HL-60 (cell line): ENCODE measurements around the gene NFAT5.
A peak's percentile ranks its signal among the peaks of the same experiment; 100 is the strongest.

Experiments
- DNase-seq, 2 experiments: peaks; one replicate each; pipeline ENCODE4 v3.0.0-alpha.2; 2010 to 2020; ENCODE audit warnings: low read depth in 1 of 2, low spot score in 1 of 2
- H3K27ac ChIP-seq: fragments of 250-450 bp; sonication (Bioruptor Pico); replicated peaks from 2 replicates; pipeline ENCODE4 v1.5.1; 2020; ENCODE audit warnings: mild to moderate bottlenecking, moderate library complexity
- H3K27me3 ChIP-seq: fragments of 250-450 bp; sonication (Bioruptor Pico); 2 replicates; pipeline ENCODE4 v1.5.1; 2021; ENCODE audit warnings: mild to moderate bottlenecking, moderate library complexity; ENCODE audit not compliant: insufficient read depth, poor library complexity, severe bottlenecking
- H3K4me3 ChIP-seq: replicated peaks from 2 replicates; pipeline ENCODE4 v1.5.1; 2011; ENCODE audit warnings: mild to moderate bottlenecking, control low read depth, low read length; ENCODE audit not compliant: insufficient read depth
- GABPA ChIP-seq: IDR thresholded peaks from 2 replicates; pipeline ENCODE4 v1.6.1; 2012; ENCODE audit warnings: low read depth
- POLR2AphosphoS5 ChIP-seq: IDR thresholded peaks from 2 replicates; pipeline ENCODE4 v1.6.1; 2012; ENCODE audit warnings: low read depth
- SPI1 ChIP-seq: IDR thresholded peaks from 2 replicates; pipeline ENCODE4 v1.6.1; 2012; ENCODE audit warnings: low read depth, mild to moderate bottlenecking, borderline replicate concordance
- microRNA-seq: library from miRNA; unstranded; fragments of <30 nt; microRNA quantifications from one replicate; pipeline ENCODE4, GENCODE V29; 2018
- TF ChIP-seq, protein P1 (sequence below): IDR thresholded peaks from 2 replicates; pipeline ENCODE4 v1.6.1; 2012; ENCODE audit warnings: low read depth; ENCODE audit not compliant: insufficient replicate concordance
- TF ChIP-seq, protein P2 (sequence below): IDR thresholded peaks from one replicate; pipeline ENCODE4 v1.5.1; 2011; ENCODE audit warnings: low read length, control low read depth, inconsistent platforms; ENCODE audit not compliant: insufficient read depth

Gene NFAT5

DNA sequence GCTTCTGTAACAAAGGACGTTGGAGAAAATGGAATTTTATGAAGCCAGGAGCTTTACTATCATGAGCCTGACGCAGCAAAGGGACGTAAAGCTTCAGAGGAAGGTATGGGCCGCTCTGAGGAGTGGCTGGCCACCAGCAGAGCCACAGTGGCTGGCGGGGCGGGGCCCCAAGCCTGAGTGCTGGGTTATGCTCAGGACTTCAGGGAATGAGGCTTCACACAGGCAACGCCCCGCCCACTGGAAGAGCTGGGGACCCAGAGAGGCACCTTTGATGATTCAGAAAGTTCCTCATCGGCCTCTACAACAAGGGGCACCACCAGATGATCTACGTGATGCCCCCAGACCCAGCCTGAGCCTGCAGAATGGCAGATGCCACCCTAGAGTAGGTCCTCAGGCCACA lies 180.2 kb downstream of the NFAT5 start:
- H3K27me3 ChIP-seq, result no peaks in the 10 kb centered on the region
- no peak for DNase-seq
- no peak for TF ChIP-seq GABPA
- no peak overlapping the region for H3K27ac ChIP-seq
- H3K4me3 ChIP-seq, result no peak overlapping the region

DNA sequence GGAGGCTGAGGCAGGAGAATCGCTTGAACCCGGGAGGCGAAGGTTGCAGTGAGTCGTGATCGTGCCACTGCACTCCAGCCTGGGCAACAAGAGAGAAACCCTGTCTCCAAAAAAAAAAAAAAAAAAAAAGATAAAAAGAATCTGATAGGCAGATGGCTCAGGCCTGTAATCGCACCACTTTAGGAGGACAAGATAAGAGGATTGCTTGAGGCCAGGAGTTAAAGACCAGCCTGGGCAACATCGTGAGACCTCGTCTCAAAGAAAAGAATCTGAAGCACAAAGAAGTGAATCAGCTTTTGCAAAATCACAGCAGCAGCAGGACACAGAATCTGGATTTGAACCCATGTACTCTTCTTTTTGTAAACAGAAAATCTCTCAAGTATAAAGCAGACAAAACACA lies 181.3 kb downstream of the NFAT5 start:
- H3K27ac ChIP-seq, result no peak overlapping the region
- DNase-seq, result no peak
- no peaks in the 10 kb centered on the region for H3K27me3 ChIP-seq
- H3K4me3 ChIP-seq, result no peak overlapping the region
- TF ChIP-seq SPI1 (no peak), GABPA (no peak)

DNA sequence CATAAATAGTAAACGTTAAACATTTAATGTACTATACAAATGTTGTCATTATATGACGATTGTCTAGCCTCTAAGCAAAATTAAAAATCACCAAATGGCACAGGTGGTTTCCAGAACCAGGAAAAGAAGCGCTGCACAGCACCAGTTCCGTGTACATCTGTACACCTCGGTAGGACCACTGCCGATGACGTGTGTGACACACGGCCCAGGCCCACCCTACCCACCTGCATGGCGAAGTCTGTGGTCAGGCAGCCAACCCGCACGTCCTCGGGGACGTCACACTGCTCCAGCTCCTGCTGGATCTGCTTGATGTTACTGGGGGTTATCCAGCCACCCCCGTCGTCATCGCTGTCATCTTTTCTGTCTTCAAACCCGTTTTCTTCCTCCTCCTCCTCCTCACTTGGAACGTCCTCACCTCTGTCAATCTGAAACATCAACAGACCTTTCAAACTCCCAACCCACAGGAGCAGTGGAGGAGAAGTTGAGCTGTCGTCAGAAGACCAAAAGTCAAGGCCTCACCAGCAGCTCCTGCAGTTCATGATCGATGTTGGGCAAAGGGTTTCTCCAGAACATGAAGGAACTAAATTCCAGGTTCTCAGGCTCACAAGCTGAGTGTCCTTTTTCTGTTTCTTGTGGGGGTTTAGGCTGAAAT lies 183.1 kb downstream of the NFAT5 start:
- Histone ChIP-seq H3K27me3 (no peaks in the 10 kb centered on the region), H3K27ac (no peak overlapping the region), H3K4me3 (no peak overlapping the region)
- TF ChIP-seq POLR2AphosphoS5 (no peak), GABPA (no peak), SPI1 (no peak)
- TF ChIP-seq, protein P1, sequence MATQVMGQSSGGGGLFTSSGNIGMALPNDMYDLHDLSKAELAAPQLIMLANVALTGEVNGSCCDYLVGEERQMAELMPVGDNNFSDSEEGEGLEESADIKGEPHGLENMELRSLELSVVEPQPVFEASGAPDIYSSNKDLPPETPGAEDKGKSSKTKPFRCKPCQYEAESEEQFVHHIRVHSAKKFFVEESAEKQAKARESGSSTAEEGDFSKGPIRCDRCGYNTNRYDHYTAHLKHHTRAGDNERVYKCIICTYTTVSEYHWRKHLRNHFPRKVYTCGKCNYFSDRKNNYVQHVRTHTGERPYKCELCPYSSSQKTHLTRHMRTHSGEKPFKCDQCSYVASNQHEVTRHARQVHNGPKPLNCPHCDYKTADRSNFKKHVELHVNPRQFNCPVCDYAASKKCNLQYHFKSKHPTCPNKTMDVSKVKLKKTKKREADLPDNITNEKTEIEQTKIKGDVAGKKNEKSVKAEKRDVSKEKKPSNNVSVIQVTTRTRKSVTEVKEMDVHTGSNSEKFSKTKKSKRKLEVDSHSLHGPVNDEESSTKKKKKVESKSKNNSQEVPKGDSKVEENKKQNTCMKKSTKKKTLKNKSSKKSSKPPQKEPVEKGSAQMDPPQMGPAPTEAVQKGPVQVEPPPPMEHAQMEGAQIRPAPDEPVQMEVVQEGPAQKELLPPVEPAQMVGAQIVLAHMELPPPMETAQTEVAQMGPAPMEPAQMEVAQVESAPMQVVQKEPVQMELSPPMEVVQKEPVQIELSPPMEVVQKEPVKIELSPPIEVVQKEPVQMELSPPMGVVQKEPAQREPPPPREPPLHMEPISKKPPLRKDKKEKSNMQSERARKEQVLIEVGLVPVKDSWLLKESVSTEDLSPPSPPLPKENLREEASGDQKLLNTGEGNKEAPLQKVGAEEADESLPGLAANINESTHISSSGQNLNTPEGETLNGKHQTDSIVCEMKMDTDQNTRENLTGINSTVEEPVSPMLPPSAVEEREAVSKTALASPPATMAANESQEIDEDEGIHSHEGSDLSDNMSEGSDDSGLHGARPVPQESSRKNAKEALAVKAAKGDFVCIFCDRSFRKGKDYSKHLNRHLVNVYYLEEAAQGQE, result no peak
- TF ChIP-seq, protein P2, sequence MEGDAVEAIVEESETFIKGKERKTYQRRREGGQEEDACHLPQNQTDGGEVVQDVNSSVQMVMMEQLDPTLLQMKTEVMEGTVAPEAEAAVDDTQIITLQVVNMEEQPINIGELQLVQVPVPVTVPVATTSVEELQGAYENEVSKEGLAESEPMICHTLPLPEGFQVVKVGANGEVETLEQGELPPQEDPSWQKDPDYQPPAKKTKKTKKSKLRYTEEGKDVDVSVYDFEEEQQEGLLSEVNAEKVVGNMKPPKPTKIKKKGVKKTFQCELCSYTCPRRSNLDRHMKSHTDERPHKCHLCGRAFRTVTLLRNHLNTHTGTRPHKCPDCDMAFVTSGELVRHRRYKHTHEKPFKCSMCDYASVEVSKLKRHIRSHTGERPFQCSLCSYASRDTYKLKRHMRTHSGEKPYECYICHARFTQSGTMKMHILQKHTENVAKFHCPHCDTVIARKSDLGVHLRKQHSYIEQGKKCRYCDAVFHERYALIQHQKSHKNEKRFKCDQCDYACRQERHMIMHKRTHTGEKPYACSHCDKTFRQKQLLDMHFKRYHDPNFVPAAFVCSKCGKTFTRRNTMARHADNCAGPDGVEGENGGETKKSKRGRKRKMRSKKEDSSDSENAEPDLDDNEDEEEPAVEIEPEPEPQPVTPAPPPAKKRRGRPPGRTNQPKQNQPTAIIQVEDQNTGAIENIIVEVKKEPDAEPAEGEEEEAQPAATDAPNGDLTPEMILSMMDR, result no peak
- no peak for DNase-seq

DNA sequence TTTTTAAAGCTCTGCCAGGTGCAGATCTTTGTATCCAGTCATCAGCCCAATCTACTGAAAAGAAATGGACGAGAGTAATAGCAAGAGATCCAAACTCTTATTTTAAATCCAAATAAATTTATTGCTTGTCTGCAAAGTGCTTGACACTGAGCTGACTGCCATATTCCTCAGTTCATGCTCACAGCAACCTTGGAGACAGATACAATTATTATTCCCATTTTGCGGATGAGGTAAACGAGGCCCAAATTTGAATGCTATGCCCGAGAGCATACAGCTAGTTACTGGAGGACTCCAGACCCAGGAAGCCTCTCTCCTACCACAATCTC lies 188.3 kb downstream of the NFAT5 start:
- Histone ChIP-seq H3K27me3 (no peaks in the 10 kb centered on the region), H3K4me3 (peak overlapping the region; percentile 83), H3K27ac (peak overlapping the region; percentile 85)
- TF ChIP-seq, protein P2, result no peak
- no peak for TF ChIP-seq GABPA
- no peak for TF ChIP-seq POLR2AphosphoS5
- no peak for TF ChIP-seq SPI1
- TF ChIP-seq, protein P1, result no peak
- no peak for DNase-seq

Small RNA genes lying within 50 kb of the gene (microRNA-seq; reads per million reads assigned to microRNA genes)
- gene MIR1538, result 1.2 reads per million
